ENCODE data around the gene LIPG.

DNA sequence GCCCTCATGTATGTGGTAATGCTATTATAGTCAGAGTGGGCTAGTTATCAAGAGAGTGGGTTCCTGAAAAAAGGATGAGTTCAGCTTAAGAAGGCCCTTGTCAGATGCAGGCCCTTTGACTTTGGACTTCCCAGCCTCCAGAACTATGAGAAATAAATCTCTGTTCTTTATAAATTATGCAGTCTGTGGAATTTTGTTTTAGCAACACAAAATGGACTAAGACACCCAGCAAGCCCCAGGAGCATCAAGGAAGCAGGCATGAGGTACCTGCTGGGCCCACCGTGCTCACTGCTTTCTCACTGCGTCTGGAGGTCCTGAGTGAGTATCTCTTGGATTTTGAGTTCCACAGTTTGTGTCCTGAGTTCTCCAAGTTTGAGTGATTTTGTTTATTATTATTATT lies 35.9 kb upstream of the LIPG start:
- TF ChIP-seq, protein P1, sequence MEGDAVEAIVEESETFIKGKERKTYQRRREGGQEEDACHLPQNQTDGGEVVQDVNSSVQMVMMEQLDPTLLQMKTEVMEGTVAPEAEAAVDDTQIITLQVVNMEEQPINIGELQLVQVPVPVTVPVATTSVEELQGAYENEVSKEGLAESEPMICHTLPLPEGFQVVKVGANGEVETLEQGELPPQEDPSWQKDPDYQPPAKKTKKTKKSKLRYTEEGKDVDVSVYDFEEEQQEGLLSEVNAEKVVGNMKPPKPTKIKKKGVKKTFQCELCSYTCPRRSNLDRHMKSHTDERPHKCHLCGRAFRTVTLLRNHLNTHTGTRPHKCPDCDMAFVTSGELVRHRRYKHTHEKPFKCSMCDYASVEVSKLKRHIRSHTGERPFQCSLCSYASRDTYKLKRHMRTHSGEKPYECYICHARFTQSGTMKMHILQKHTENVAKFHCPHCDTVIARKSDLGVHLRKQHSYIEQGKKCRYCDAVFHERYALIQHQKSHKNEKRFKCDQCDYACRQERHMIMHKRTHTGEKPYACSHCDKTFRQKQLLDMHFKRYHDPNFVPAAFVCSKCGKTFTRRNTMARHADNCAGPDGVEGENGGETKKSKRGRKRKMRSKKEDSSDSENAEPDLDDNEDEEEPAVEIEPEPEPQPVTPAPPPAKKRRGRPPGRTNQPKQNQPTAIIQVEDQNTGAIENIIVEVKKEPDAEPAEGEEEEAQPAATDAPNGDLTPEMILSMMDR (IDR thresholded peaks at IDR 0.05; ENCODE audit: poor library complexity, severe bottlenecking), result no peak
- no peak for TF ChIP-seq EP300 (conservative IDR thresholded peaks at IDR 0.05; ENCODE audit: poor library complexity, severe bottlenecking)
